GM18867 (cell line): Measurements from ENCODE around the gene SNAP29.
"Not testable (repeated sequence)": the region's sequence is repeated elsewhere in the genome, so short reads cannot be mapped to it uniquely, and the experiment has no call there.

Source experiments
- ATAC-seq: cut with Tn5 transposase; IDR thresholded peaks from one replicate; pipeline ENCODE4 v1.9.1; 2021; ENCODE audit warnings: mild to moderate bottlenecking, moderate library complexity; ENCODE audit not compliant: unreplicated experiment

Gene SNAP29

DNA sequence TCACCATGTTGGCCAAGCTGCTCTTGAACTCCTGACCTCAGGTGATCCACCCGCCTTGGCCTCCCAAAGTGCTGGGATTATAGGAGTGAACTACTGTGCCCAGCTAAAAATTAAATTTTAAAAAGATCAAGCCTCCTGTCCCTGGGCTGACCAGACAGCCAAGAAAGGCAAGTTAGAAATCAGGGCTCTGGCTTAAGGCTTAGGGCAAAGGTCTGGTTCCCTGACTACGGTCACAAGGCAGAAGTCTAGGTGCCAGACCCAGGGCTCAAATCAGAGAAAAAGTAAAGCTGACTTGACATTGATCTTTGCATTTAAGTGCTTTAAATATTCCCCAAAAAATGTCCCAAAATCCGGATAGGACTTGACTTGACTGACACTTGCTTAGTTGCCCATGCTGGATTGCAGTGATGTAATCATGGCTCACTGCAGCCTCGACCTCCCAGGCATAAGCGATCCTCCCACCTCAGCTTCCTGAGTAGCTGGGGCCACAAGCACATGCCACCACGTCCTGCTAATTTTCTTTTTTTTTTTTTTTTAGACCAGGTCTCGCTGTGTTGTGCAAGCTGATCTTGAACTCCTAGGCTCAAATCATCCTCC is 41.1 kb downstream of the SNAP29 start:
- ATAC-seq = no peak

DNA sequence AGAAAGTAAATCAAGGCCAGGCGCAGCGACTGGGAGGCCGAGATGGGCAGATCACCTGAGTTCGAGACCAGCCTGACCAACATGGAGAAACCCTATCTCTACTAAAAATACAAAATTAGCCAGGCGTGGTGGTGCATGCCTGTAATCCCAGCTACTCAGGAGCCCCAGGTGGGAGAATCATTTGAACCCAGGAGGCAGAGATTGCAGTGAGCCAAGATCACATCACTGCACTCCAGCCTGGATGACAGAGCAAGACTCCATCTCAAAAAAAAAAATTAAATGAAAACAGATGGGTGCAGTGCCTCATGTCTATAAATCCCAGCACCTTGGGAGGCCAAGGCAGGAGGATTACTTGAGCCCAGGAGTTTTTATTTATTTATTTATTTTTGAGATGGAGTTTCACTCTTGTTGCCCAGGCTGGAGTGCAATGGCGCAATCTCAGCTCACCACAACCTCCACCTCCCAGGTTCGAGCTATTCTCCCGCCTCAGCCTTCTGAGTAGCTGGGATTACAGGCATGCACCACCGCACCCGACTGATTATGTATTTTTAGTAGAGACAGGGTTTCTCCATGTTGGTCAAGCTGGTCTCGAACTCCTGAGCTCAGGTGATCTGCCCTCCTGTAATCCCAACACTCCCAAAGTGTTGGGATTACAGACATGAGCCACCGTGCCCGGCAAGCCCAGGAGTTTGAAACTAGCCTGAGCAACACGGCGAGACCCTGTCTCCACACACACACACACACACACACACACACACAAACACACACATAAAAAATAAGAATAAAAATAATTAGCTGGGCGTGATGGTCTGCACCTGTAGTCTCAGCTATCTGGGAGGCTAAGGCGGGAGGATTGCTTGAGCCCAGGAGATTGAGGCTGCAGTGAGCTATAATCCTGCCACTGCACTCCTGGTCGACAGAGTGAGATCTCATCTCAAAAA is 42.6 kb downstream of the SNAP29 start:
- not testable (repeated sequence) for ATAC-seq

DNA sequence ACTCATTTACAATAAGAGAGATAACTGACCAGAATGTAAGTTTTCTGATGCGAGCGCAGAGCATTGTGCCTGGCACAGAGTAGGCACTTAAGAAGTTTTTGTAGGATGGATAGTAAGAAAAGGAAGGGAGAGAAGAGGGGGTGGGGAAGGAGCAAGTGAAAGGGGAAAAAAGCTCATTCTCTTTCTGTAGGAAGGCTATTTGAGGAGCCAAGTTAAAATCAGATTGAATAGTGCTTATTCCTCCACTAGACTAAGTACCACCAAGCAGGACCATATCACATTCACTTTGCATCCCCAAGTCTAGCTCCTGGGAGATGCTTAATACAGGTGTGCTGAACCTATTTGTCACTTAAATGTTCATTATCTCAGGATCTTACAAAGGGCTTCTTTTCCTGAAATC is 44.3 kb downstream of the SNAP29 start:
- ATAC-seq = no peak

DNA sequence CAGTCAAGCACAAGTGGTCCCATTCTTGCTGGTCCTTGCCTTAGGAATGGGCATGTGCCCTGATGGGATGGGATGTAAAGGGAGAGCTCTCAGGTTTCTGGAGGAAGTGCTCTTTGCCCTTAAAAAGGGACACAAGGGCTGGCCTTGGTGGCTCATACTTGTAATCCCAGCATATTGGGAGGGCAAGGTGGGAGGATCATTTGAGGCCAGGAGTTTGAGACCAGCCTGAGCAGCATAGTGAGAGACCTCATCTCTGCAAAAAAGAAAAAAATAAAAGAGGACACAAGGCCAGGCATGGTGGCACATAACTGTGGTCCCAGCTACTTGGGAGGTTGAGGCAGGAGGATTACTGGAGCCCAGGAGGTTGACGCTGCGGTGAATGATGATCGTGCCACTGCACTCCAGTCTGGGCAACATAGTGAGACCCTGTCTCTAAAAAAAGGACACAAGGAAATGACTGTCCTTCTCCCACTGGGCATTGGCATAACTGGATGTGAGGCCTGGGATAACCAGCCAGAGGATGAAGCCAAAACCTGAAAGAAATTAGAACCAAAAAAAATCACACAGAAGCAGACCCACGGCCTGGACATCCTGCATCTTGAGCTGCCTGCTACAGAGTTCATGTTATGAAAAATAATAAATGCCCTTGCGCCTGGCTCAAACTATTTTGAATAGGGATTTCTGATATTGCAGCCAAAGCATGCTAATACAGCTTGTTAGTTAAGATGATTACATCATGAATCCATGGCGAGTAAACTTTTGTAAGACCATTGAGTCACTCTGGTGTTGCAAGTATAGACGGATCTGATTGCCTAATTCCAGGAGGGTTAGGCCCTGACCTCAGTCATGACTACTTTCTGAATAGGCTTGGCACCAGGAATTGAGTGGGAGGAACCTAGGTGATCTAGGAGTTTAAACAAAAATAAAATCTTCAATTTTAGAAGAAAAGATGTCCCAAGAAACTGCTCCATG is 45.5 kb downstream of the SNAP29 start:
- ATAC-seq = no peak

DNA sequence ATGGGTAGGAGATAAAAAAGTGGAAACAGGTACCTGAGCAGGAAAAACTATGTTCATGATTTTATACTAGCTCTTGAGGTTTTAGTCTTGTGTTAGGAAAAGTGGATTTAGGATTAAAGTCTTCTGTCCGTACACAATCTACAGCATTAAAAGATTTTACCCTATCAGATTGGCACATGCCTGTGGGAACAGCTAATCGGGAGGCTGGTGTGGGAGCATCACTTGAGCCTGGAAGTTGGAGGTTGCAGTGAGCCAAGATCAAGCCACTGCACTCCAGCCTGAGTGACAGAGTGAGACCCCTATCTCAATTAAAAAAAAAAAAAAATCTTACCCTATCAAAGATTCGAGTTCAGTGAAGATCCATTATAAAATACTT is 46.2 kb downstream of the SNAP29 start:
- no peak for ATAC-seq

DNA sequence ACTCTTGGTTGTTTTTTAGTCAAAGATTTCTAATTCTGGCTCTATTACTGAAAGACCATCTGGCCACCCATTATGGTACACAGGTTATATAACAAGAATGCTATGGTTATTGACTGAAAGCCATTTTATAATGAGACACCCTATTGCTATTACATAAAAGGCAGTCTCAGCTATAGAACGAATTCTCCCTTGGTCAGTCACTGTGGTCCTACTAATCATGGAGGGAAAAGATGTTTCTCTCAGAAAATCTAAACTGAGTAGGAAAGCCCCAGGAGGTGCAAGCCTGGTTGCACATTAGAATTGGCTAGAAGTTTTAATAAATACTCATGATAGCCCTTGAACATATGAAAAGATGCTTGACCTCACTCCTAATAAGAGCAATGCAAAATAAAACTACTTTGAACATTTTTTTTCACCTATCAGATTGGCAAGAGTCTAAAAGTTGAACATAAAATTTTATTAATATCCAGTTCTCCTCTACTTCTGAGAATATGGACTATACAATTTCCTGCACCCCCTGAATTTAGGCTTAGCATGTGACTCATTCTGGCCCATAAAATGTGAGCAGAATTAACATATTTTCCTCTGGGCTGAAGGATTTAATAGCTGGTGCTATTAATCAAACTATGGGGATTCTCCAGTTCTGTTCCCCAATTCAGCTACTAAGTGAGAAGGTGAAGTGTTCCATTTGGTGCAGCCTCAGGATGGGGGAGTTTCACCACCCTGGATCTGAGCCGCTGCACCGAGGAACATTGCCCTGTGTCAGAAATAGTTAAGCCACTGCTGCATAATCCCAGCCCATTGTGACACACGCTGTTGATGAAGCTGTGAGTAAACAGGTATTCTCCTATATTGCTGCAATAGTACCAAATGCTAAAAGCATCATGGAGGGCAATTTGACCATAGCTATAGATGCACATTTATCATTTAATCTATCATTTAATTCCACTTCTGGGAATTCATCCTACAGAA is 46.9 kb downstream of the SNAP29 start:
- ATAC-seq = no peak

DNA sequence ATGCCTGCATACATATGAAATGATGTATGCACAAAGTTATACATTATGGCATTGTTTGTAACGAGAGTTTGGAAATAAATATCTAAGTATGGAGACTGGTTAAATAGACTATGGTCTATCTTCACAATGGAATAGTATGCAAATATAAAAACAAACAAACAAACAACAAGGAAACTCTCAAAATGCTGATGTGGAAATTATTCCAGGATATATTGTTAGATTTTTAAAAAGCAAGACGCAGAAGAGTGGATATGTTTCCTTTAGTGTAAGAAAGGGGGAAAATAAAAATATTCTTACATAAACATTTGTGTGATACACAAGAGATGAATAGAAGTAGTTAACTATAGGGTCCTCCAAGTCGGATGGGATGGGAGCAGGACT is 47.6 kb downstream of the SNAP29 start:
- ATAC-seq = no peak

DNA sequence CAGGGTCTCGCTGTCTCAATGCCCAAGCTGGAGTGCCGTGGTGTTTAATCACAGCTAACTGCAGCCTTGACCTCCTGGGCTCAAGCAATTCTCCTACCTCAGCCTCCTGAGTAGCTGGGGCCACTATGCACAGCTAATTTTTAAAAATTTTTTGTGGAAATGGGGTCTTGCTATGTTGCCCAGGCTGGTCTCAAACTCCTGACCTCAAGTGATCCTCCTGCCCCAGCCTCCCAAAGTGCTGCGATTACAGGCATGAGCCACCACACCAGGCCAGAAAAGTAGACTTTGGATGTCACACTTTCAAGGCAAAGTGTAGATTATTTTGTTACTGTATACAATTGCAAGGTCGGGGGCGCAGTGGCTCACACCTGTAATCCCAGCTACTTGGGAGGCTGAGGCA is 49.9 kb downstream of the SNAP29 start:
- not testable (repeated sequence) for ATAC-seq

DNA sequence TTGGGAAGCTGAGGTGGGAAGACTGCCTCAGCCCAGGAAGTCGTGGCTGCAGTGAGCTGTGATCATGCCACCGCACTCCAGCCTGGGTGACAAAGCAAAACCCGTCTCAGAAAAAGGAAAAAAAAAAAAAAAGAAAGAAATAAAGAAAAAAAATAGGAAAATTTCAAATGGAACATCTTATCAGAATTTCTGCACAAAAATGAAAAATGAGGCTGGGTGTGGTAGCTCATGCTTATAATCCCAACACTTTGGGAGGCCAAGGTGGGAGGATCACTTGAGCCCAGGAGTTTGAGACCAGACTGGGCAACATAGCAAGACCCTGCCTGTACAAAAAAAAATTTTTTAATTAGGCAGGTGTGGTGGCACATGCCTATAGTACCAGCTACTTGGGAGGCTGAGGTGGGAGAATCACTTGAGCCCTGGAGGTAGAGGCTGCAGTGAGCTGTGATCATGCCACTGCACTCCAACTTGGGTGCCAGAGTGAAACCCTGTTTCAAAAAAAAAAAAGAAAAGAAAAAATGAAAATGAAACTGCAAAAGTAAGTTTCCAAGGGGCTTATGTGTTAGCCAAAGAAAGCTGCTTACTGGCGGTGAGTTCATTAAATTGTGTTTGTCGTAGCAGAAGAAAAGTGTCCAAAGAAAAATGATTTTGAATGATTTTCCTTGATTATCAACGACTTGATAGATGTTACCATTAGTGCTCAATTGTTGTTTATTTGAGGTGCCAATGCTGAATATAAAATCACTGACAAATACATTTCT is 50.9 kb downstream of the SNAP29 start:
- ATAC-seq = no peak

DNA sequence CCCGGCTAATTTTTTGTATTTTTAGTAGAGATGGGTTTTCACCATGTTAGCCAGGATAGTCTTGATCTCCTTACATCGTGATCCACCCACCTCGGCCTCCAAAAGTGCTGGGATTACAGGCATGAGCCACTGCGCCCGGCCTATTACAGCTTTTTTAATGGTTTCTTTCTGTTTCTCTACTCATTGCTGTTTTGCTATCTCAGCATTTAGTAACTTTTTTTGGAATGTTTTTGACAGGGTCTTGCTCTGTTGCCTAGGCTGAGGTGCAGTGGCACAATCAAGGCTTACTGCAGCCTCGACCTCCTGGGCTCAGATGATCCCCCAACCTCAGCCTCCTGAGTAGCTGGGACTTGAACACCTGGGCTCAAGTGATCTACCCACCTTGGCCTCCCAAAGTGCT is 53.7 kb downstream of the SNAP29 start:
- ATAC-seq = no peak

DNA sequence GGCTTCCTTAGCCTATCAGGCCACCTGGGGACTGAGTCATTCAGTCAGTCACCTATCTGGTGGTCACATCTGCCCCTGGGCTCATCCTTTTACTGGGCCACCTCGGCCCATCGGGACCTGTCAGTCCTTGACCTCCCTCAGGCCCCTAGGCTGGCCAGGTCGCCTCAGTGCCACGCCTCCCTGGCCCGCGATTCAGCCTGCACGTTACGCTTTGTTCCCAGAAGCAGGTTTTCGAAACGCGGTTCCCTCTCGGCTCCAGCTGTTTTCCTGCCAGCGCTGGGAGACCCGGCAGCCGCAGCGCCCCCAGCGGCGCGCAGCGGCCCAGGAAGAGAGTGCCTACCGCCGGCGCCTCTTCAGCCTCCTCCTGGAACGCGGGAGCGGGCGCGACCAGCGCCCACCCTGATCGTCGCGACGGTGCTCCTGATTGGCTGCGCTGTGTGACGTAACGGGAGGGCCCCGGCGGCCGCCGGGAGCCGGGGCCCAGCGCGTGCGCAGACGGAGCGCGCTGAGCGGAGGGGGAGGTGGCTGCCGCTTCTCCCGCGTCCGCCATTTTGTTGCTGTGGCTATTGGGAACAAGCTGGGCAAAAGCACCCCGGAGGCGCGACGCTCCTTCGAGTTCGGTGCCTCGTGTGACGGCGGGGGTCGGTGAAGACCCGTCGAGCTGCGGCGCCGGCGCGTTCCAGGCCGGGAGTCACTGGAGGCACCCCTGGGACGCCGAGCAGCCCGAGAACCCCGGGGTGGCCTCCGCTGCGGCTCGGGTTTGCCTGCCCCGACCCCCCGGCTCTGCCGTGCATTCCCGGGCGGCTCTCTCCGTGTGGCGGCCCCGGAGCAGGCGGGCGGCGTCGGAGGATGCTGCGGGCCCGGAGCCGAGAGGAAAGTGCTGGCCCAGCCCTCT is 58.4 kb downstream of the SNAP29 start, which contains the start of gene CRKL:
TSS of gene CRKL (plus strand) at position 492 of the 895 bp plus-strand sequence. CDS start 528 bp downstream, outside the sequence.
- peak; percentile 93 for ATAC-seq

DNA sequence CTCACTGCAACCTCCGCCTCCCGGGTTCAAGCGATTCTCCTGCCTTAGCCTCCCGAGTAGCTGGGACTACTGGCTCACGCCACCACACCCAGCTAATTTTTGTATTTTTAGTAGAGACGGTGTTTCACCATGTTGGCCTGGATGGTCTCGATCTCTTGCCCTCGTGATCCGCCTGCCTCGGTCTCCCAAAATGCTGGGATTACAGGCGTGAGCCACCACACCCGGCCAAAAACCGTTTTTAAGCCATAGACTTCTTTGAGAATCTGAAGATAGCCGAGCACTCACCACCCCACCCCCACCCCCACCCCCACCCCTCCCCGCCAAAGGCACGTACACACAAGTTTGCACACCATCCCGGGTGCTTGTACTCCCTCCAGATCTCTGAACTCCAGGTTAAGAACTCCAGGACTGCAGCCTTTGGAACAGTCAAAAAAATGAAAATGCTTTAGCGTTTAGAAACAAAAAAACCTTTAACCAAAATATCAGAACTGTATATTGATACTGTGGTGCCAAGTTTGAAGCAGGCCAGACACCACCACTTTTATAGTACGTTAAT is 59.9 kb downstream of the SNAP29 start:
- ATAC-seq = no peak

DNA sequence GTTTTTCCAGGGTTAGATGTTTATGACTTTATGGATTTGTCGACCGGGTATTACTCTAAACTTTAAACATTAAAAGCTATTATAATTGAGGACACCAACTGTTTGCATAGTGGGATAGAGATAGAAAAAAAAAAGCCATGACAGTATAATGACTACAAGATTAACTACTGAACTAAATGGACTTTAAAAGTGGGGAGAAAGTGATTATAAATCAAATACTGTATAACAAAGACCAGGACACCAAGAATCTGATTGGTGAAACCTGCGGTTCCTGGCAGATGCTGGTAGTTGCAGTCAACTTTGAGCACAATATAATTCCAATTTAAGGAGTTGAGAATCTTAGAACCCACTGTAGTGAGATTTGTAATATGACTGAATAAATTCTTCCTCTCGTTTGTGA is 60.9 kb downstream of the SNAP29 start:
- ATAC-seq = no peak

DNA sequence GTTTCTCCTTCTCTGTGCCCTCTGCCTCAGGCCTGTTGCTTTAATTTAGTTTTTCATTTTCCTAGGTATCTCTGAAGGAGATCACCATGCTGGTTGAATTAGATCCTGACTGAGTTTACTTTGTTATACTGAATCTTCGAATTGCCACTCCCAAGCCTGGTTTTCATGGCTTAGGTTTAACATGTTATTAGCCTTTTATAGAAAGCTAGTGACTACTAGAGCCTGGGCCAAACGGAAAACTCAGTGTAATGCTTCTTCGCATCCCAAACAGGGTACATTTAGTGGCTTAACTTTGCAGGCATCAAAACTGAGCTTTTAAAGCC is 62.0 kb downstream of the SNAP29 start:
- no peak for ATAC-seq

DNA sequence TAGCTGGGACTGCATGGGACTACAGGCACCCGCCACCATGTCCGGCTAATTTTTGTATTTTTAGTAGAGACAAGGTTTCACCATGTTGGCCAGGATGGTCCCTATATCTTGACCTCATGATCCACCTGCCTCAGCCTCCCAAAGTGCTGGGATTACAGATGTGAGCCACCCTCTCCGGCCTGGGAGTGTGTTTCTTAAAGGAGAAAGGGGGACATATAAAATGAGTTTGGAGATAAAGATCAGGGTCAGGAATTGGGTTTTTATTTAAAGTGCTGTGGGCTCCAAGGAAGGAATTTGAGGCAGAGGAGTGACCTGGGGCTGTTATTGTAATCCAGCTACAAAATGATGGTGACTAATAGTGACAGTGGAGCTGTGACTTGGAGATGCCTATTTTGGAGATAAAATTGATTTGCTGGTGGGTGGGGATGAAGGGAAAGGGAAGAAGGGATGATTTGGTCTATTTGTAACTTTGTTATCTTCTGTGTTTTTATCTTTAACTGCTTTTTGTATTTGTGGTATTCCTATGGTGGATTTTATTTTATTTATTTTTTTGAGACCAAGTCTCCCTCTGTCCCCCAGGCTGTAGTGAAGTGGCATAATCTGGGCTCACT is 63.4 kb downstream of the SNAP29 start:
- no peak for ATAC-seq

DNA sequence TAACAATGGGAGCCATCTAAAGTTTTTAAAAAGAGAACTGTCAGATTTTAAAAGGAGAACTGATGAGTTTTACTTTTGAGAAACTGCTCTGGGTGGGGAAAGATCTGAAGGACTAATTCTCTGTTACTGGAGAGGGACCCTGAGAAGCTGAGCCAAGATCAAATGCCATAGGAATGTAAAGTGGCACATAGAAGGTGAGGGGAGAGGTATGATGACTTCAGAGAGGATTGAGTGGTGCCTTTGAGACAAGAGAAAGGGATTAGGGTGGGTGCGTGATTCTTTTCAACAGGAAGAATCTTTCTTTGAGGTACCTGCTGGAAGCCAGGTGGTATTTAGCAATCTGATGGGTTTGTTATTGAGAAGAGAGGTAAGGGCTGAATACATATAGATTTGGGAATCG is 67.4 kb downstream of the SNAP29 start:
- ATAC-seq = no peak

DNA sequence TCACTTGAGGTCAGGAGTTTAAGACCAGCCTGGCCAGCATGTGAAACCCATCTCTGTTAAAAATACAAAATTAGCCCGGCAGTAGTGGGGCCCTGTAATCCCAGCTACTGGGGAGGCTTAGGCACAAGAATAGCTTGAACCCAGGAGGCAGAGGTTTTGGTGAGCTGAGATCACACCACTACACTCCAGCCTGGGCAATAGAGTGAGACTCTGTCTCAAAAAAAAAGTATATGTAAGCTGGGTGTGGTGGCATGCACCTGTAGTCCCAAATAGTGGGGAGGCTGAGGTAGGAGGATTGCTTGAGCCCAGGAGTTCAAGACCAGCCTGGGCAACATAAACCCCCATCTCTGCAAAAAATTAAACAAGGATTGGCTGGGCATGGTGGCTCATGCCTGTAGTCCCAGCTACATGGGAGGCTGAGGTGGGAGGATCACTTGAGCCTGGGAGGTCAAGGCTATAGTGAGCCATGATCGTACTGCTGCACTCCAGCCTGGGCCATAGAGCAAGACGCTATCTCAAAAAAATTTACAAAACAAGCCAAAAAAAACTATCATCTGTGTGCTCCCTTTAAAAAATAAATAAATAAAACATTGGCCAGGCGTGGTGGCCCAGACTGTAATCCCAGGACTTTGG is 69.2 kb downstream of the SNAP29 start:
- no peak for ATAC-seq
